Caco-2 (cell line): ENCODE results near the gene SWAP70. TPM values are rescaled to one million over a fixed set of nuclear protein-coding genes. Genes with fewer than 3 reads are reported as not detected.

ENCODE experiments used
- BruUV-seq: library from RNA; stranded (reverse); fragments of 400-500 nt; replicated peaks from 2 replicates; lab custom pipeline; 2021; lab: Mats Ljungman, UMichigan
- CTCF ChIA-PET: fragments of 300-600 bp; sonication (Branson Sonifier 250); formaldehyde crosslinking; loops from one replicate; lab custom pipeline; 2022; ENCODE audit warnings: antibody characterized with exemption; lab: Charles Lee
- POLR2A ChIA-PET: fragments of 300-600 bp; sonication (Branson Sonifier 250); formaldehyde crosslinking; loops from one replicate; lab custom pipeline; 2022; ENCODE audit warnings: antibody characterized with exemption; lab: Charles Lee
- DNase-seq, 2 experiments: peaks; one replicate each; pipeline versions ENCODE4 v3.0.0 to v3.0.0-alpha.2; 2020 to 2022
- H3K27me3 ChIP-seq: replicated peaks from 2 replicates; pipeline ENCODE4 v1.6.0; 2011; ENCODE audit warnings: low read length; ENCODE audit not compliant: control insufficient read depth, insufficient read depth
- H3K36me3 ChIP-seq: 2 replicates; pipeline ENCODE4 v1.5.1; 2011; ENCODE audit warnings: low read length; ENCODE audit not compliant: control insufficient read depth, insufficient read depth
- H3K4me1 ChIP-seq: fragments of 250-450 bp; sonication (Bioruptor Pico); 2 replicates; pipeline ENCODE4 v1.5.1; 2020; ENCODE audit warnings: mild to moderate bottlenecking
- H3K4me3 ChIP-seq: 2 replicates; pipeline ENCODE4 v1.5.1; 2011; ENCODE audit warnings: low read depth, mild to moderate bottlenecking, control low read depth, low read length
- H3K9me3 ChIP-seq: fragments of 250-450 bp; sonication (Bioruptor Pico); 2 replicates; pipeline ENCODE4 v1.5.1; 2020; ENCODE audit warnings: mild to moderate bottlenecking, moderate library complexity
- H3K27ac Mint-ChIP-seq: one replicate; pipeline ENCODE4 v1.8.0; 2022; ENCODE audit warnings: mixed read lengths; ENCODE audit not compliant: unreplicated experiment
- H3K27me3 Mint-ChIP-seq: one replicate; pipeline ENCODE4 v1.8.0; 2022; ENCODE audit warnings: mixed read lengths; ENCODE audit not compliant: insufficient read depth, unreplicated experiment
- H3K36me3 Mint-ChIP-seq: one replicate; pipeline ENCODE4 v1.8.0; 2022; ENCODE audit warnings: mild to moderate bottlenecking, mixed read lengths; ENCODE audit not compliant: insufficient read depth, unreplicated experiment
- H3K4me1 Mint-ChIP-seq: one replicate; pipeline ENCODE4 v1.8.0; 2022; ENCODE audit warnings: low read depth, mixed read lengths; ENCODE audit not compliant: unreplicated experiment
- H3K4me3 Mint-ChIP-seq: one replicate; pipeline ENCODE4 v1.8.0; 2022; ENCODE audit warnings: mild to moderate bottlenecking, moderate library complexity, mixed read lengths; ENCODE audit not compliant: unreplicated experiment
- H3K9me3 Mint-ChIP-seq: one replicate; pipeline ENCODE4 v1.8.0; 2022; ENCODE audit warnings: mixed read lengths; ENCODE audit not compliant: unreplicated experiment
- CTCF ChIP-seq, 2 experiments: fragments of 200-600 bp in 1 of 2; IDR thresholded peaks; 1 replicate in 1 of 2; 2 replicates in 1 of 2; pipeline versions ENCODE4 v1.5.1 to v1.8.0; 2011 to 2022; ENCODE audit warnings: antibody characterized with exemption in 1 of 2, control low read depth in 1 of 2, inconsistent platforms in 1 of 2, low read depth in 1 of 2, low read length in 1 of 2, mild to moderate bottlenecking in 1 of 2, moderate library complexity in 1 of 2; ENCODE audit not compliant: insufficient read depth in 1 of 2, severe bottlenecking in 1 of 2, unreplicated experiment in 1 of 2
- intact Hi-C: fragments of 100-400 bp; cut with micrococcal nuclease; formaldehyde crosslinking; loops from one replicate; pipeline ENCODE4 v1.10.0; 2022; ENCODE audit not compliant: unreplicated experiment
- total RNA-seq: library from RNA; stranded (reverse); gene quantifications from 2 replicates; pipeline ENCODE4 v1.2.3, GENCODE V29; 2022

The SWAP70 gene
- total RNA-seq, 1 experiment from 2014 or later: 42.4 TPM

- BruUV-seq: no TSS peak
- Mint-ChIP-seq H3K36me3 (no peaks in the 10 kb centered on the region), H3K9me3 (no peaks in the 10 kb centered on the region), H3K4me1 (no peaks in the 10 kb centered on the region), H3K27me3 (no peaks in the 10 kb centered on the region), H3K4me3 (no peak overlapping the region), H3K27ac (no peak overlapping the region)
- TF ChIP-seq CTCF (IDR thresholded peaks at IDR 0.05; ENCODE audit: insufficient read depth in 1 of 2, low read depth in 1 of 2, low read length in 1 of 2, severe bottlenecking in 1 of 2, unreplicated experiment in 1 of 2): no peak
- H3K36me3 ChIP-seq: no peaks in the 10 kb centered on the region; the same call in 1 of the 2 replicates
- no peaks in the 10 kb centered on the region for H3K27me3 ChIP-seq
- intact Hi-C loops: no loop called here
- H3K9me3 ChIP-seq: no peaks in the 10 kb centered on the region
- no peak for DNase-seq
- H3K4me1 ChIP-seq: no peaks in the 10 kb centered on the region
- CTCF ChIA-PET: no interaction called here
- POLR2A ChIA-PET: no interaction called here
- H3K4me3 ChIP-seq: no peak overlapping the region
Observed at GRCh38 chr11:9688716-9689511, 25.0 kb downstream of the SWAP70 start.

GRCh38 chr11:9689721-9690120, 25.8 kb downstream of the SWAP70 start:
- Histone ChIP-seq H3K27me3 (no peaks in the 10 kb centered on the region), H3K36me3 (no peaks in the 10 kb centered on the region; the same call in 1 of the 2 replicates), H3K4me3 (no peak overlapping the region), H3K9me3 (no peaks in the 10 kb centered on the region), H3K4me1 (no peaks in the 10 kb centered on the region)
- ChIA-PET POLR2A (no interaction called here), CTCF (no interaction called here)
- Mint-ChIP-seq H3K36me3 (peaks cover 6% of the 10 kb centered on the region), H3K4me3 (no peak overlapping the region), H3K9me3 (no peaks in the 10 kb centered on the region), H3K27me3 (no peaks in the 10 kb centered on the region), H3K4me1 (no peaks in the 10 kb centered on the region), H3K27ac (no peak overlapping the region)
- no peak for TF ChIP-seq CTCF (IDR thresholded peaks at IDR 0.05; ENCODE audit: insufficient read depth in 1 of 2, low read depth in 1 of 2, low read length in 1 of 2, severe bottlenecking in 1 of 2, unreplicated experiment in 1 of 2)
- DNase-seq: no peak
- intact Hi-C loops: no loop called here
- no TSS peak for BruUV-seq

- intact Hi-C loops: no loop called here
- H3K4me1 Mint-ChIP-seq: no peaks in the 10 kb centered on the region
- H3K4me3 Mint-ChIP-seq: no peak overlapping the region
- H3K4me1 ChIP-seq: no peaks in the 10 kb centered on the region
- H3K27ac Mint-ChIP-seq: no peak overlapping the region
- ChIA-PET POLR2A (no interaction called here), CTCF (no interaction called here)
- no peak for TF ChIP-seq CTCF (IDR thresholded peaks at IDR 0.05; ENCODE audit: insufficient read depth in 1 of 2, low read depth in 1 of 2, low read length in 1 of 2, severe bottlenecking in 1 of 2, unreplicated experiment in 1 of 2)
- H3K36me3 Mint-ChIP-seq: peaks cover 20% of the 10 kb centered on the region
- no peaks in the 10 kb centered on the region for H3K27me3 ChIP-seq
- DNase-seq: no peak
- no TSS peak for BruUV-seq
- H3K36me3 ChIP-seq: no peaks in the 10 kb centered on the region; the same call in 1 of the 2 replicates
- no peak overlapping the region for H3K4me3 ChIP-seq
- no peaks in the 10 kb centered on the region for H3K9me3 Mint-ChIP-seq
- no peaks in the 10 kb centered on the region for H3K27me3 Mint-ChIP-seq
- H3K9me3 ChIP-seq: no peaks in the 10 kb centered on the region
Observed at GRCh38 chr11:9691865-9692264, 28.0 kb downstream of the SWAP70 start.
